ENCODE measurements around the gene FAM181A.

The FAM181A gene

DNA sequence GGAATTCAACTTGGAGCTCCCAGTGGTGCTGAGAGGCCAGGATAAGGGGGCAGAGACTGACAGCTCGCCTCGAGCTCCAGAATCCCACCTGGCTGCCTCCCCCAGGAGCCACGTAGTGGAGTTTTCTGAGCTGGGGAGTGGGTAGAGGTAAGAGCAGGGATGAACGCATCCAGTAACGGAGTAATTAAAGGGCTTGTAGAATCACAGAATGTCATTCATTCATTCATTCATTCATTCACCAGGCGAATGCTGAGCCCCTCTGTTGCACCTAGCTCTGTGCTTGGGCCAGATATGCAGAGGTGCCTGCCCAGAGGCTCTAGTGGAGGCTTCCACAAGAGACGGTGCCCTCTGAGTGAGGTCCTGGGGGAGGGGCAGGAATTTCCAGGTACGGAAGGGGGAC is 8.1 kb downstream of the FAM181A start:
- TF ChIP-seq, protein P1, sequence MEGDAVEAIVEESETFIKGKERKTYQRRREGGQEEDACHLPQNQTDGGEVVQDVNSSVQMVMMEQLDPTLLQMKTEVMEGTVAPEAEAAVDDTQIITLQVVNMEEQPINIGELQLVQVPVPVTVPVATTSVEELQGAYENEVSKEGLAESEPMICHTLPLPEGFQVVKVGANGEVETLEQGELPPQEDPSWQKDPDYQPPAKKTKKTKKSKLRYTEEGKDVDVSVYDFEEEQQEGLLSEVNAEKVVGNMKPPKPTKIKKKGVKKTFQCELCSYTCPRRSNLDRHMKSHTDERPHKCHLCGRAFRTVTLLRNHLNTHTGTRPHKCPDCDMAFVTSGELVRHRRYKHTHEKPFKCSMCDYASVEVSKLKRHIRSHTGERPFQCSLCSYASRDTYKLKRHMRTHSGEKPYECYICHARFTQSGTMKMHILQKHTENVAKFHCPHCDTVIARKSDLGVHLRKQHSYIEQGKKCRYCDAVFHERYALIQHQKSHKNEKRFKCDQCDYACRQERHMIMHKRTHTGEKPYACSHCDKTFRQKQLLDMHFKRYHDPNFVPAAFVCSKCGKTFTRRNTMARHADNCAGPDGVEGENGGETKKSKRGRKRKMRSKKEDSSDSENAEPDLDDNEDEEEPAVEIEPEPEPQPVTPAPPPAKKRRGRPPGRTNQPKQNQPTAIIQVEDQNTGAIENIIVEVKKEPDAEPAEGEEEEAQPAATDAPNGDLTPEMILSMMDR (IDR thresholded peaks at IDR 0.05; ENCODE audit: low read depth, low read length, missing control alignments), result no peak
- no peak for DNase-seq (ENCODE audit: low read depth)
- in situ Hi-C loops (cut with HindIII; ENCODE audit: low sequenced_read_pairs), result no loop called here
- no peak overlapping the region for H3K4me3 ChIP-seq (ENCODE audit: low read depth, low read length)

GRCh38 chr14:93936245-93936644 is 9.1 kb downstream of the FAM181A start:
- no peak overlapping the region for H3K4me3 ChIP-seq (ENCODE audit: low read depth, low read length)
- DNase-seq (ENCODE audit: low read depth), result no peak
- TF ChIP-seq, protein P1 (IDR thresholded peaks at IDR 0.05; ENCODE audit: low read depth, low read length, missing control alignments), result peak; percentile 56
- in situ Hi-C loops (cut with HindIII; ENCODE audit: low sequenced_read_pairs), result no loop called here

DNA sequence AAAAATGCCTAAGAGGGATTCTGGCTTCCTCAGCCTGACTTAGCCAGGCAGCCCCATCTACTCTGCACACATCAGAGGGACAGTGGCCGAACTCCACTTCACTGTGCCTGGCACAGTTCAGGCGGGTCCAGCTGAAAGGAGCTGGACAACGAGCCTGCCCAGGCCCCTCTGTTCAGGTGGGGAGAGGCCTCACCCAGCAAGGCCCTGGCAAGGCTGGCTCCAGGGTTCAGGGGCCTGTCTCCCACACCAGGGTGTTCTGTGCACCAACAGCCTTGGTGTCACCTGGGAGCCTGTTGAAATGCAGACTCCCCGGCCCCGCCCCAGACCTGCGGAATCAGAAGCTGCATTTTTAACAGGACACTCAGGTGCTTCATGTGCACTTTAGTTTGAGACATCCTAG is 9.8 kb downstream of the FAM181A start:
- DNase-seq (ENCODE audit: low read depth), result no peak
- in situ Hi-C loops (cut with HindIII; ENCODE audit: low sequenced_read_pairs), result no loop called here
- TF ChIP-seq, protein P1 (IDR thresholded peaks at IDR 0.05; ENCODE audit: low read depth, low read length, missing control alignments), result no peak
- no peak overlapping the region for H3K4me3 ChIP-seq (ENCODE audit: low read depth, low read length)

GRCh38 chr14:93937519-93937918 is 10.4 kb downstream of the FAM181A start:
- no peak overlapping the region for H3K4me3 ChIP-seq (ENCODE audit: low read depth, low read length)
- no peak for DNase-seq (ENCODE audit: low read depth)
- in situ Hi-C loops (cut with HindIII; ENCODE audit: low sequenced_read_pairs), result no loop called here
- TF ChIP-seq, protein P1 (IDR thresholded peaks at IDR 0.05; ENCODE audit: low read depth, low read length, missing control alignments), result no peak

DNA sequence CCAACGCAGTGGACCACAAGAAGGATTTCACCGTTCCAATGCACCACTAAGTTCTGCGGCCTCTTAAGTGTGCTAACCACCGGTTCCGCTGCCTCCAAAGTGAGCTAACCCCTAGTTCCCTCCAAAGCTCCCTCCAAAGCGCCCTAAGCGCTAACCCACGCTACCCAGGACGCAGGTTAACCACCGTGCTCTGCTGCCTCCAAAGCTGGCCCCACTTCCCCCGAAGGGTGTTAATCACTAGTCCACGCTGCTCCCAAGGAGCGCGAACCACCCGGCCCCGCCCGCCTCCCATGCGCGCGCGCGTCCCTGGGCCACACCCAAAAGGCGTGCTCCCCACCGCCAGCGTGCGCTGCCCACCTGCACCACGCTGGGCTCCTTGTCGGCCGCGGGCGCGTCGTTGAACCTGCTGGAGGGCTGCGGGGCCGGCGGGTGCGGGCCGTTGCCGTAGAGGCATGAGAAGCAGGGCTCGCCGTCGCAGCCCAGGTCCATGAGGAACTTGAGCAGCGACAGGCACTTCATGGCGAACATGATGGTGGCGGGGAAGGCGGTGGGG is 11.7 kb downstream of the FAM181A start:
- no peak for DNase-seq (ENCODE audit: low read depth)
- TF ChIP-seq, protein P1 (IDR thresholded peaks at IDR 0.05; ENCODE audit: low read depth, low read length, missing control alignments), result no peak
- in situ Hi-C loops (cut with HindIII; ENCODE audit: low sequenced_read_pairs), result no loop called here
- no peak overlapping the region for H3K4me3 ChIP-seq (ENCODE audit: low read depth, low read length)

DNA sequence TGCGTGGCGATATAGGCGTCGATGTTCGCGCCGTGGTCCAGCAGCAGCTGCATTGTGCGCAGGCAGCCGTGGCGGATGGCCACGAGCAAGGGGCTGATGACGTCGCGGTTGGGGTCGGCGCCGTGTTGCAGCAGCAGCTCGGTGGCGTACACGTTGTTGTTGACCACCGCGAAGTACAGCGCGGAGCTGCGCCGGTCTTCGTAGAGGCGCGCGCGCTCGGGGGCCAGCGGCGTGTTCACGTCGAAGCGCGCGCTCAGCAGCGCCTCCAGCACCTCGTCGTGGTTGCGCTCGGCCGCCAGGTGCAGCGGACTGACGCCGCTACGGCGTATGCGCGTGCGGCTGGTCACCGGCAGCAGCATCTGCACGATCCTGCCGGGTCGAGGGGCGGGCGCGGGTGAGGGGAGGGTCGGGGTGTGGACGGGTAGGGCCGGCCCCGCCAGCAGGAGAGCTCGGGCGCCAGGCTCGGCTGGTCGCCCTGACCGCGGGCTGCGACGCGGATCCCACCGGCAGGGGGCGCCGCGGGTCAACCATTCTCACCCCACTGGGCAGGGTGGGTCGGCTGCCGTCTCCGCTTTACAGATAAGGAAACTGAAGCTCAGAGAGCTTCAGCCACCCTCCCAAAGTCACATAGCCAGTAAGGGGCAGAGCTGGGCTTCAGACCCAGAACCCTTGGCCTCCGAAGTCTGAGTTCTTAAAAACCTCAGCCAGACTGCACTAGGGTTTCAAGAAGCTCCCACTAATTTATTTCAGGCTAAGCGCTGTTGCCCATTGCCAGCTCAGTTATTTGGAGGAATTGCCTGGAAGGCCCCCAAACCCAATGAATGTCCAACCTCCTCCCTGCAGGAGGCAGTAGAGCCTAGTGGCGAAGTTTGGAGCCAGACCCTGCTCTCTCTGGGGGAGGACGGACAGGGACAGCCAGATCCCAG is 12.4 kb downstream of the FAM181A start:
- TF ChIP-seq, protein P1 (IDR thresholded peaks at IDR 0.05; ENCODE audit: low read depth, low read length, missing control alignments), result peak; percentile 41
- in situ Hi-C loops (cut with HindIII; ENCODE audit: low sequenced_read_pairs), result no loop called here
- H3K4me3 ChIP-seq (ENCODE audit: low read depth, low read length), result peak overlapping the region; percentile 12
- no peak for DNase-seq (ENCODE audit: low read depth)
